ENCODE results near the gene MRPL34.

DNA sequence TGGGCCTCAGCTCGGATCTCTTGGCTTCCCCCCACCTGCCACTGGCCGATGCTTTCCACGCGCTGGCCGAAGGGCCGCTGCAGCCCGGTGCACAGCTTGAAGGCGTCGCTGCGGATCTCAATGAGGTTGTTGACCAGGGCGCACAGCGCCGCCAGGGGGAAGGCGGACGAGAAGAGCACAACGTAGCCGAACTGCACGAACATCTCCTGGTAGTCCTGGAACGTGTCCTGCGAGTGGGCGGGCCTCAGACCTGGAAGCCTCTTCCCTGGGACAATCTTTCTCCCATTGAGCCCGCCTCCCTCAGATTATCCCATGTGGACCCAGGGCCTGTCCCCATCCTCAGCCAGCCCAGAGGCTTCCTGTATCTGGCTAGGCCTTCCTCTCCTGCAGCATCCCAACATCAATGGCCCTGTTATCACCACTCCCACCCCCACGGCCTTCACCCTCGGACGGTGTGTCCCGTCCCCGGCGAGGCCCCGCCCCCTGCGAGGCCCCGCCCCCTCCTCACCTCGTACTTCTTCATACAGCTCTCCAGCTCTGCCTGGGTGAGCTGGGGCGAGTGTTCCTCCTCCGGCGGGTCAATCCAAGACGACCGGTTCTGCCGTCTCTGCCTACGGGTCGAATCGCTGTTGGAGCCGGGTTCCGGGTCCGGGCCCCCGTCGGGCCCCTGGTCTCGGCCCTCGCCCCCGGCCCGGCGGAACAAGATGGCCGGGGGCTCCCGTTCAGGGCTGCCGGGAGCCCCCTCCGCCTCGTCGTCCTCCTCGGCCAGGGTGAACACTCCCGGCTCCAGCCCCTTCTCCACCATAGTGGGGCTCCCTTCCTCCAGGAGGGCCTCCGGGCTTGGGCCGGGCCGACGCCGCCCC lies 22.2 kb downstream of the MRPL34 start:
- TF ChIP-seq, protein P1, sequence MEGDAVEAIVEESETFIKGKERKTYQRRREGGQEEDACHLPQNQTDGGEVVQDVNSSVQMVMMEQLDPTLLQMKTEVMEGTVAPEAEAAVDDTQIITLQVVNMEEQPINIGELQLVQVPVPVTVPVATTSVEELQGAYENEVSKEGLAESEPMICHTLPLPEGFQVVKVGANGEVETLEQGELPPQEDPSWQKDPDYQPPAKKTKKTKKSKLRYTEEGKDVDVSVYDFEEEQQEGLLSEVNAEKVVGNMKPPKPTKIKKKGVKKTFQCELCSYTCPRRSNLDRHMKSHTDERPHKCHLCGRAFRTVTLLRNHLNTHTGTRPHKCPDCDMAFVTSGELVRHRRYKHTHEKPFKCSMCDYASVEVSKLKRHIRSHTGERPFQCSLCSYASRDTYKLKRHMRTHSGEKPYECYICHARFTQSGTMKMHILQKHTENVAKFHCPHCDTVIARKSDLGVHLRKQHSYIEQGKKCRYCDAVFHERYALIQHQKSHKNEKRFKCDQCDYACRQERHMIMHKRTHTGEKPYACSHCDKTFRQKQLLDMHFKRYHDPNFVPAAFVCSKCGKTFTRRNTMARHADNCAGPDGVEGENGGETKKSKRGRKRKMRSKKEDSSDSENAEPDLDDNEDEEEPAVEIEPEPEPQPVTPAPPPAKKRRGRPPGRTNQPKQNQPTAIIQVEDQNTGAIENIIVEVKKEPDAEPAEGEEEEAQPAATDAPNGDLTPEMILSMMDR (IDR thresholded peaks at IDR 0.05), result no peak
- no peak for TF ChIP-seq POLR2AphosphoS5 (IDR thresholded peaks at IDR 0.05; ENCODE audit: low read depth, low read length)
